GM19193 (cell line): ENCODE measurements around the gene MCM7.
A peak's percentile ranks its signal among the peaks of the same experiment; 100 is the strongest.

Source experiments
- POLR2A ChIP-seq: IDR thresholded peaks from 4 replicates; pipeline ENCODE4 v1.6.1; 2011; ENCODE audit not compliant: insufficient read depth, insufficient read length; ENCODE audit errors: extremely low read depth

The MCM7 gene

GRCh38 chr7:100126239-100126930 is 25.2 kb upstream of the MCM7 start:
- TF ChIP-seq POLR2A, result no peak

- no peak for TF ChIP-seq POLR2A
Observed at GRCh38 chr7:100124301-100125230, 23.4 kb upstream of the MCM7 start.

- no peak for TF ChIP-seq POLR2A
Observed at GRCh38 chr7:100122568-100122967, 21.4 kb upstream of the MCM7 start.

GRCh38 chr7:100122067-100122466 is 20.9 kb upstream of the MCM7 start:
- no peak for TF ChIP-seq POLR2A

GRCh38 chr7:100120733-100121036 is 19.5 kb upstream of the MCM7 start:
- no peak for TF ChIP-seq POLR2A

GRCh38 chr7:100119970-100120732 is 19.0 kb upstream of the MCM7 start:
- TF ChIP-seq POLR2A, result no peak

- peak; percentile 88 for TF ChIP-seq POLR2A
Observed at GRCh38 chr7:100119072-100119969, 18.1 kb upstream of the MCM7 start, which contains the start of the genes CNPY4 and TAF6. CNPY4 (plus strand) TSS chr7:100119634; CDS start chr7:100119745, 111 bp downstream. TAF6 (minus strand) TSS chr7:100119358; CDS start chr7:100114209, 5,149 bp downstream.

- TF ChIP-seq POLR2A, result no peak
Observed at GRCh38 chr7:100118388-100119071, 17.3 kb upstream of the MCM7 start.

- no peak for TF ChIP-seq POLR2A
Observed at GRCh38 chr7:100115026-100115425, 13.8 kb upstream of the MCM7 start.

- TF ChIP-seq POLR2A, result no peak
Observed at GRCh38 chr7:100111914-100112313, 10.7 kb upstream of the MCM7 start.

- TF ChIP-seq POLR2A, result no peak
Observed at GRCh38 chr7:100111156-100111555, 10.0 kb upstream of the MCM7 start.

- no peak for TF ChIP-seq POLR2A
Observed at GRCh38 chr7:100109521-100110163, 8.4 kb upstream of the MCM7 start.

- TF ChIP-seq POLR2A, result no peak
Observed at GRCh38 chr7:100107890-100108289, 6.7 kb upstream of the MCM7 start.
